ENCODE measurements around the gene AIFM1.

- no peak for TF ChIP-seq ARNTL (CRISPR knock-in tag; IDR thresholded peaks at IDR 0.05; ENCODE audit: borderline replicate concordance, low read depth)
- no peak for TF ChIP-seq PPARA (CRISPR knock-in tag; IDR thresholded peaks at IDR 0.05; ENCODE audit: borderline replicate concordance)
- no peak for TF ChIP-seq OSR1 (CRISPR knock-in tag; IDR thresholded peaks at IDR 0.05)
- no peak for TF ChIP-seq RARB (CRISPR knock-in tag; IDR thresholded peaks at IDR 0.05)
- TF ChIP-seq BACH2 (CRISPR knock-in tag; IDR thresholded peaks at IDR 0.05; ENCODE audit: borderline replicate concordance), result no peak
- no peak for TF ChIP-seq CSRNP3 (CRISPR knock-in tag; IDR thresholded peaks at IDR 0.05)
- TF ChIP-seq ZNF70 (CRISPR knock-in tag; IDR thresholded peaks at IDR 0.05), result no peak
- no peak for TF ChIP-seq PATZ1 (CRISPR knock-in tag; IDR thresholded peaks at IDR 0.05; ENCODE audit: borderline replicate concordance)
- no peak for TF ChIP-seq ZFP3 (CRISPR knock-in tag; IDR thresholded peaks at IDR 0.05)
- no peak for TF ChIP-seq ZC3H10 (CRISPR knock-in tag; IDR thresholded peaks at IDR 0.05)
- TF ChIP-seq TCF4 (CRISPR knock-in tag; IDR thresholded peaks at IDR 0.05; ENCODE audit: borderline replicate concordance), result no peak
These were observed 2.2 kb downstream of the AIFM1 start for GRCh38 chrX:130163398-130163797.
